Glomerular visceral epithelial cell (primary cell): ENCODE data around the gene EHD4.

Experiments used
- DNase-seq: peaks from one replicate; pipeline ENCODE4 v3.0.0-alpha.2; 2016; ENCODE audit errors: extremely low spot score

The EHD4 gene

GRCh38 chr15:41972253-41973242, at the start of gene EHD4:
Gene EHD4, minus strand, starts transcription at chr15:41972557. Its CDS starts 63 bp downstream, at chr15:41972494.
- peak; percentile 100 for DNase-seq

- DNase-seq, result no peak
These were observed 49.2 kb upstream of the EHD4 start for GRCh38 chr15:42021593-42021992.

- DNase-seq, result no peak
These were observed 48.4 kb upstream of the EHD4 start, which contains the start of gene PLA2G4E for GRCh38 chr15:42020713-42021273. Gene PLA2G4E, minus strand, starts transcription at chr15:42021042. Its CDS starts 12 bp downstream, at chr15:42021030.

- no peak for DNase-seq
These were observed 46.2 kb upstream of the EHD4 start for GRCh38 chr15:42018306-42019224.

- DNase-seq, result no peak
These were observed 44.6 kb upstream of the EHD4 start for GRCh38 chr15:42016971-42017370.

GRCh38 chr15:42014406-42014805, 42.0 kb upstream of the EHD4 start:
- DNase-seq, result no peak

- DNase-seq, result no peak
These were observed 40.6 kb upstream of the EHD4 start for GRCh38 chr15:42012928-42013482.

GRCh38 chr15:42012241-42012640, 39.9 kb upstream of the EHD4 start:
- DNase-seq, result no peak

GRCh38 chr15:42011074-42011473, 38.7 kb upstream of the EHD4 start:
- no peak for DNase-seq

- peak; percentile 9 for DNase-seq
These were observed 38.1 kb upstream of the EHD4 start for GRCh38 chr15:42010434-42010833.

- no peak for DNase-seq
These were observed 37.1 kb upstream of the EHD4 start for GRCh38 chr15:42009474-42009873.

- no peak for DNase-seq
These were observed 36.7 kb upstream of the EHD4 start for GRCh38 chr15:42009022-42009421.

GRCh38 chr15:42007386-42007785, 35.0 kb upstream of the EHD4 start:
- DNase-seq, result no peak

GRCh38 chr15:42002333-42002732, 30.0 kb upstream of the EHD4 start:
- DNase-seq, result no peak

GRCh38 chr15:42001236-42001635, 28.9 kb upstream of the EHD4 start:
- DNase-seq, result no peak

- no peak for DNase-seq
These were observed 27.2 kb upstream of the EHD4 start for GRCh38 chr15:41999290-42000285.

GRCh38 chr15:41997845-41998244, 25.5 kb upstream of the EHD4 start:
- DNase-seq, result no peak

- DNase-seq, result no peak
These were observed 24.7 kb upstream of the EHD4 start for GRCh38 chr15:41996921-41997592.

GRCh38 chr15:41996376-41996775, 24.0 kb upstream of the EHD4 start:
- no peak for DNase-seq

- DNase-seq, result no peak
These were observed 23.1 kb upstream of the EHD4 start for GRCh38 chr15:41995476-41995855.
